H1 (cell line): ENCODE measurements around the gene ZNG1A. TPM values are rescaled to one million over a fixed set of nuclear protein-coding genes. Genes with fewer than 3 reads are reported as not detected.

Experiments used
- CTCF ChIA-PET: fragments of 300-600 bp; sonication (Branson Sonifier 250); formaldehyde crosslinking; loops from one replicate; lab custom pipeline; 2021; ENCODE audit not compliant: partially characterized antibody; lab: Charles Lee
- POLR2A ChIA-PET: fragments of 300-600 bp; sonication (Branson Sonifier 250); formaldehyde crosslinking; loops from one replicate; lab custom pipeline; 2021; ENCODE audit warnings: inconsistent platforms; ENCODE audit not compliant: partially characterized antibody; lab: Charles Lee
- DNase-seq, 2 experiments: peaks; one replicate each; pipeline versions ENCODE4 v3.0.0 to v3.0.0-alpha.2; 2010 to 2022; ENCODE audit warnings: low spot score in 2 of 2, low read depth in 1 of 2, mixed read lengths in 1 of 2
- FAIRE-seq: peaks from 2 replicates; lab custom pipeline; 2011; peaks lifted over from hg19 to GRCh38; lab: Jason Lieb, UNC
- H2AFZ ChIP-seq: 2 replicates; pipeline ENCODE4 v1.8.1; 2012; ENCODE audit warnings: low read length, inconsistent platforms
- H2AK5ac ChIP-seq: 2 replicates; pipeline ENCODE4 v1.6.1; 2013; ENCODE audit warnings: low read depth, low read length
- H2BK120ac ChIP-seq: replicated peaks from 2 replicates; pipeline ENCODE3; 2013; ENCODE audit warnings: low read depth, low read length, inconsistent platforms
- H2BK12ac ChIP-seq: 2 replicates; pipeline ENCODE4 v1.6.1; 2013; ENCODE audit warnings: low read depth, low read length
- H2BK15ac ChIP-seq: 2 replicates; pipeline ENCODE4 v1.6.1; 2013; ENCODE audit warnings: low read length
- H2BK20ac ChIP-seq: 2 replicates; pipeline ENCODE4 v1.6.1; 2013; ENCODE audit warnings: low read length
- H2BK5ac ChIP-seq: 2 replicates; pipeline ENCODE4 v1.6.1; 2013; ENCODE audit warnings: low read depth, low read length
- H3K14ac ChIP-seq: 2 replicates; pipeline ENCODE4 v1.6.1; 2013; ENCODE audit warnings: inconsistent platforms; ENCODE audit not compliant: insufficient read length
- H3K18ac ChIP-seq: 2 replicates; pipeline ENCODE4 v1.6.1; 2013; ENCODE audit warnings: low read length; ENCODE audit errors: extremely low read depth
- H3K23ac ChIP-seq: 2 replicates; pipeline ENCODE4 v1.6.1; 2013; ENCODE audit warnings: inconsistent platforms; ENCODE audit not compliant: insufficient read length
- H3K23me2 ChIP-seq: 2 replicates; pipeline ENCODE4 v1.6.1; 2013; ENCODE audit warnings: low read depth, low read length
- H3K27ac ChIP-seq: 2 replicates; pipeline ENCODE4 v1.6.1; 2011; ENCODE audit warnings: low read depth, low read length, inconsistent platforms
- H3K27me3 ChIP-seq, 4 experiments: replicated peaks in 1 of 4; 1 replicate in 1 of 4; 2 replicates in 3 of 4; pipeline versions ENCODE4 v1.6.1 to v1.8.1; 2011 to 2013; ENCODE audit warnings: low read length in 3 of 4, mild to moderate bottlenecking in 3 of 4, inconsistent platforms in 2 of 4, mixed read lengths in 2 of 4, moderate library complexity in 1 of 4; ENCODE audit not compliant: control insufficient read depth in 3 of 4, insufficient read depth in 3 of 4; ENCODE audit errors: extremely low read depth in 1 of 4
- H3K36me3 ChIP-seq, 4 experiments: 2 replicates each; pipeline versions ENCODE4 v1.6.1 to v1.8.1; 2011 to 2013; ENCODE audit warnings: mild to moderate bottlenecking in 4 of 4, low read length in 3 of 4, moderate library complexity in 2 of 4, control low read depth in 1 of 4, inconsistent platforms in 1 of 4; ENCODE audit not compliant: insufficient read depth in 4 of 4, control insufficient read depth in 2 of 4
- H3K4ac ChIP-seq: replicated peaks from 2 replicates; pipeline ENCODE3; 2013; ENCODE audit warnings: low read length, low read depth, mixed read lengths, inconsistent platforms; ENCODE audit not compliant: insufficient read length
- H3K4me1 ChIP-seq, 4 experiments: replicated peaks in 1 of 4; 1 replicate in 1 of 4; 2 replicates in 3 of 4; pipeline versions ENCODE4 v1.6.1 to v1.8.1; 2011 to 2013; ENCODE audit warnings: low read length in 3 of 4, inconsistent platforms in 2 of 4, mixed read lengths in 1 of 4; ENCODE audit not compliant: insufficient read depth in 4 of 4, control insufficient read depth in 3 of 4
- H3K4me2 ChIP-seq, 2 experiments: 2 replicates each; pipeline versions ENCODE4 v1.6.1 to v1.8.1; 2011 to 2013; ENCODE audit warnings: low read depth in 2 of 2, low read length in 2 of 2, control low read depth in 1 of 2, inconsistent platforms in 1 of 2, mild to moderate bottlenecking in 1 of 2; ENCODE audit not compliant: insufficient read depth in 1 of 2
- H3K4me3 ChIP-seq, 4 experiments: fragments of 200-600, 300-600 bp in 1 of 4; sonication (generic), shearing (Covaris generic), sonication (Bioruptor Twin) in 1 of 4; 2 replicates each; pipeline versions ENCODE4 v1.5.1 to v1.8.1; 2011 to 2016; ENCODE audit warnings: low read length in 4 of 4, low read depth in 3 of 4, control low read depth in 2 of 4, inconsistent platforms in 2 of 4, mild to moderate bottlenecking in 2 of 4, mixed read lengths in 1 of 4, moderate library complexity in 1 of 4; ENCODE audit not compliant: insufficient read depth in 2 of 4; ENCODE audit errors: extremely low read depth in 1 of 4
- H3K56ac ChIP-seq: replicated peaks from 2 replicates; pipeline ENCODE3; 2013; ENCODE audit warnings: low read depth, mild to moderate bottlenecking, mixed read lengths, low read length, inconsistent platforms; ENCODE audit not compliant: insufficient read length
- H3K79me1 ChIP-seq: 2 replicates; pipeline ENCODE4 v1.6.1; 2013; ENCODE audit warnings: low read depth, low read length, control low read depth
- H3K79me2 ChIP-seq, 2 experiments: 2 replicates each; pipeline versions ENCODE4 v1.6.1 to v1.8.1; 2012 to 2013; ENCODE audit warnings: low read length in 2 of 2, mild to moderate bottlenecking in 2 of 2, inconsistent platforms in 1 of 2; ENCODE audit not compliant: insufficient read depth in 2 of 2, control insufficient read depth in 1 of 2
- H3K9ac ChIP-seq, 4 experiments: replicated peaks in 1 of 4; 1 replicate in 1 of 4; 2 replicates in 3 of 4; pipeline versions ENCODE4 v1.6.1 to v1.8.1; 2011 to 2013; ENCODE audit warnings: low read depth in 3 of 4, low read length in 3 of 4, control low read depth in 2 of 4, mild to moderate bottlenecking in 2 of 4, moderate library complexity in 2 of 4, inconsistent platforms in 1 of 4; ENCODE audit errors: extremely low read depth in 1 of 4
- H3K9me3 ChIP-seq, 2 experiments: 2 replicates each; pipeline versions ENCODE4 v1.6.1 to v1.8.1; 2012 to 2013; ENCODE audit warnings: mild to moderate bottlenecking in 2 of 2, moderate library complexity in 2 of 2, control low read depth in 1 of 2, inconsistent platforms in 1 of 2, low read depth in 1 of 2, low read length in 1 of 2, mixed read lengths in 1 of 2; ENCODE audit not compliant: insufficient read depth in 2 of 2
- H4K20me1 ChIP-seq, 2 experiments: replicated peaks in 1 of 2; 2 replicates each; pipeline versions ENCODE3 to v1.8.1; 2011 to 2013; ENCODE audit warnings: inconsistent platforms in 2 of 2, low read length in 2 of 2, mild to moderate bottlenecking in 1 of 2; ENCODE audit not compliant: insufficient read depth in 2 of 2, control insufficient read depth in 1 of 2
- H4K5ac ChIP-seq: 2 replicates; pipeline ENCODE4 v1.6.1; 2013; ENCODE audit warnings: low read length, low read depth, mixed read lengths, inconsistent platforms; ENCODE audit not compliant: insufficient read length
- H4K8ac ChIP-seq: 2 replicates; pipeline ENCODE4 v1.8.0; 2013; ENCODE audit warnings: mild to moderate bottlenecking, moderate library complexity, low read length, inconsistent platforms; ENCODE audit not compliant: insufficient read depth; ENCODE audit errors: extremely low read depth
- H4K91ac ChIP-seq: replicated peaks from 2 replicates; pipeline ENCODE3; 2013; ENCODE audit warnings: low read length, mixed read lengths, inconsistent platforms; ENCODE audit not compliant: insufficient read length
- ASH2L ChIP-seq: fragments of 200-600, 300-600 bp; sonication (generic); IDR thresholded peaks from one replicate; pipeline ENCODE4 v1.7.1; 2017; ENCODE audit warnings: low read length
- EGR1 ChIP-seq: IDR thresholded peaks from 2 replicates; pipeline ENCODE4 v1.6.1; 2011; ENCODE audit warnings: low read depth, low read length, borderline replicate concordance
- JUN ChIP-seq: IDR thresholded peaks from 2 replicates; pipeline ENCODE4 v1.6.1; 2011; ENCODE audit warnings: low read depth, mild to moderate bottlenecking, improper control_type of control experiment, low read length
- KDM5A ChIP-seq: fragments of 200-600 bp; IDR thresholded peaks from 2 replicates; pipeline ENCODE4 v1.7.1; 2012; ENCODE audit warnings: mild to moderate bottlenecking, low read length, inconsistent platforms, mixed read lengths
- RAD21 ChIP-seq, 2 experiments: IDR thresholded peaks in 1 of 2; conservative IDR thresholded peaks in 1 of 2; 2 replicates each; pipeline ENCODE4 v1.6.1; 2011; ENCODE audit warnings: low read depth in 2 of 2, low read length in 2 of 2, improper control_type of control experiment in 1 of 2, inconsistent platforms in 1 of 2, mild to moderate bottlenecking in 1 of 2, moderate library complexity in 1 of 2
- SIRT6 ChIP-seq: IDR thresholded peaks from one replicate; pipeline ENCODE4 v1.7.1; 2012; ENCODE audit warnings: low read length, inconsistent platforms
- SP1 ChIP-seq: IDR thresholded peaks from 2 replicates; pipeline ENCODE4 v1.6.1; 2011; ENCODE audit warnings: low read depth, low read length
- WGBS, 2 experiments: shearing (Covaris generic) in 1 of 2; methylation state at CpG; one replicate each; pipeline versions ENCODE4 v1.1.6 to v1.1.7; 2013 to 2015; ENCODE audit warnings: low lambda C conversion rate in 2 of 2, mixed read lengths in 2 of 2, inconsistent platforms in 1 of 2, low coverage in 1 of 2, missing lambda C conversion rate in 1 of 2; ENCODE audit not compliant: insufficient replicate concordance in 2 of 2, insufficient coverage in 1 of 2, insufficient read length in 1 of 2; ENCODE audit errors: extremely low coverage in 1 of 2, missing lambda C conversion rate in 1 of 2; 5-methylcytosine and 5-hydroxymethylcytosine counted together
- polyA plus RNA-seq, 7 experiments: library from polyadenylated mRNA; depleted of rRNA in 3 of 7; stranded (reverse) in 5 of 7; unstranded in 2 of 7; fragments of >200 nt in 5 of 7; fragments of 200-250 nt in 2 of 7; gene quantifications; 1 replicate in 5 of 7; 2 replicates in 1 of 7; 4 replicates in 1 of 7; pipeline versions ENCODE4 v1.2.1 to v1.2.3, GENCODE V29; 2011 to 2013; ENCODE audit warnings: missing spikeins in 2 of 7, mixed read lengths in 2 of 7
- total RNA-seq: library from RNA; stranded (reverse); fragmentation: NEBNext Ultra II Directional; extraction: Animal tissue kit (Norgen Biotek cat#: 25700); gene quantifications from 2 replicates; pipeline ENCODE4 v1.2.1, GENCODE V29; 2021
- TF ChIP-seq, protein P1 (sequence below), 3 experiments: IDR thresholded peaks; 1 replicate in 2 of 3; 2 replicates in 1 of 3; pipeline versions ENCODE4 v1.5.1 to v1.6.1; 2011; ENCODE audit warnings: low read length in 3 of 3, mild to moderate bottlenecking in 3 of 3, inconsistent platforms in 2 of 3, low read depth in 1 of 3, moderate library complexity in 1 of 3; ENCODE audit not compliant: insufficient read depth in 1 of 3; ENCODE audit errors: control extremely low read depth in 1 of 3

Gene ZNG1A
- total and polyA plus RNA-seq, 2 of the 8 experiments (the other 6 are each of a cell fraction or from before 2014, with no cell fraction given) = 18.2 to 46.5 TPM

DNA sequence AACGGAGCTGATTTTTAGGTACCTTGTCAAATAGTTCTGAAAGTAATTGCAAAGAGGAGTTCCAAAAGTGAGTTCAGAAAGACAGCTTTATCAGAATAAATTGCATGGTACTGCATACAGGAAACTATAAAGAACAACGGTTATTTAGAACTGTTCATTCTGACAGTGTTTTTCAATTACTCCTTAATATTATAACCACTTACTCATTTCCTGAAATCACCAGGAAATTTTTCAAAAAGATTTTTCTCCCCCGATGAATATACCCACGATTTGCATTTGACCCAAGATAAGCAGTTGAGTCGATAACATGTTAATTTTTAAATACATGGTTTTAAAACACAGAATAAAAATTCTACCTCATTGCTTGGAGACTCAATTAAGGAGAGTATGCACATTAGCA lies 45.2 kb upstream of the ZNG1A start:
- Histone ChIP-seq H4K20me1 (no peaks in the 10 kb centered on the region), H2BK5ac (no peak overlapping the region), H3K79me1 (no peaks in the 10 kb centered on the region), H2BK120ac (no peak overlapping the region), H3K4me1 (no peaks in the 10 kb centered on the region), H2AFZ (no peak overlapping the region), H3K56ac (no peak overlapping the region), H3K4ac (no peak overlapping the region), H2AK5ac (no peak overlapping the region), H3K18ac (no peak overlapping the region), H3K23ac (no peak overlapping the region), H3K27me3 (no peaks in the 10 kb centered on the region), H4K91ac (no peak overlapping the region), H3K23me2 (no peaks in the 10 kb centered on the region), H3K14ac (no peak overlapping the region), H3K9ac (no peak overlapping the region), H3K27ac (no peak overlapping the region), H3K4me2 (no peak overlapping the region)
- ChIA-PET CTCF (no interaction called here), POLR2A (interaction anchor here (0.9 to 2.1 kb wide), 2 partner anchors 9 to 280 kb away, joined by 3 to 5 read pairs; partner anchors contain the start of genes DOCK8 and KANK1)
- DNase-seq = no peak
- FAIRE-seq = no peak
- TF ChIP-seq RAD21 (IDR thresholded peaks at IDR 0.05 in 1 of 2, conservative IDR thresholded peaks at IDR 0.05 in 1 of 2; ENCODE audit: low read depth in 2 of 2, low read length in 2 of 2) (no peak), KDM5A (no peak), EGR1 (no peak), SP1 (no peak), JUN (no peak), SIRT6 (no peak), ASH2L (no peak)
- TF ChIP-seq, protein P1, sequence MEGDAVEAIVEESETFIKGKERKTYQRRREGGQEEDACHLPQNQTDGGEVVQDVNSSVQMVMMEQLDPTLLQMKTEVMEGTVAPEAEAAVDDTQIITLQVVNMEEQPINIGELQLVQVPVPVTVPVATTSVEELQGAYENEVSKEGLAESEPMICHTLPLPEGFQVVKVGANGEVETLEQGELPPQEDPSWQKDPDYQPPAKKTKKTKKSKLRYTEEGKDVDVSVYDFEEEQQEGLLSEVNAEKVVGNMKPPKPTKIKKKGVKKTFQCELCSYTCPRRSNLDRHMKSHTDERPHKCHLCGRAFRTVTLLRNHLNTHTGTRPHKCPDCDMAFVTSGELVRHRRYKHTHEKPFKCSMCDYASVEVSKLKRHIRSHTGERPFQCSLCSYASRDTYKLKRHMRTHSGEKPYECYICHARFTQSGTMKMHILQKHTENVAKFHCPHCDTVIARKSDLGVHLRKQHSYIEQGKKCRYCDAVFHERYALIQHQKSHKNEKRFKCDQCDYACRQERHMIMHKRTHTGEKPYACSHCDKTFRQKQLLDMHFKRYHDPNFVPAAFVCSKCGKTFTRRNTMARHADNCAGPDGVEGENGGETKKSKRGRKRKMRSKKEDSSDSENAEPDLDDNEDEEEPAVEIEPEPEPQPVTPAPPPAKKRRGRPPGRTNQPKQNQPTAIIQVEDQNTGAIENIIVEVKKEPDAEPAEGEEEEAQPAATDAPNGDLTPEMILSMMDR (IDR thresholded peaks at IDR 0.05; ENCODE audit: control extremely low read depth in 1 of 3, insufficient read depth in 1 of 3, low read depth in 1 of 3, low read length in 3 of 3) = no peak
- TF ChIP-seq, all 59 proteins: peak for 0
- 92% methylated on average over 5 of the region's 5 CpGs; no CpG with 5 or more reads in 1 of the 2 experiments for WGBS, 2 experiments
- Histone ChIP-seq H3K79me2 (no peaks in the 10 kb centered on the region), H2BK20ac (no peak overlapping the region), H3K9me3 (no peaks in the 10 kb centered on the region), H3K4me3 (no peak overlapping the region), H3K36me3 (no peaks in the 10 kb centered on the region), H2BK12ac (no peak overlapping the region), H4K5ac (no peak overlapping the region), H2BK15ac (no peak overlapping the region), H4K8ac (no peak overlapping the region)
